ENCODE measurements around the gene DCAF16.

Gene DCAF16

GRCh38 chr4:17758485-17758884, 52.1 kb downstream of the DCAF16 start:
- Histone ChIP-seq H3K9me3 (ENCODE audit: control insufficient read depth, insufficient read depth, low read depth, low read length) (no peaks in the 10 kb centered on the region), H3K4me1 (ENCODE audit: control insufficient read depth, insufficient read depth, low read length) (no peaks in the 10 kb centered on the region), H3K4me3 (ENCODE audit: low read depth, low read length) (no peak overlapping the region), H3K27ac (ENCODE audit: extremely low read depth, low read depth, low read length) (no peak overlapping the region), H3K36me3 (ENCODE audit: control insufficient read depth in 2 of 2, insufficient read depth in 1 of 2, low read length in 2 of 2) (no peaks in the 10 kb centered on the region)
- TF ChIP-seq ZNF10 (tag by site-specific recombination; IDR thresholded peaks at IDR 0.05), result no peak
- peak; percentile 52; the same call in 1 of the 2 replicates for TF ChIP-seq FEZF1 (tag by site-specific recombination; IDR thresholded peaks at IDR 0.05)
- no peak for TF ChIP-seq ZFP3 (tag by site-specific recombination; IDR thresholded peaks at IDR 0.05; ENCODE audit: low read depth)
- TF ChIP-seq ZNF621 (tag by site-specific recombination; IDR thresholded peaks at IDR 0.05), result no peak
- no peak for TF ChIP-seq ZFP37 (tag by site-specific recombination; IDR thresholded peaks at IDR 0.05)
- ChIA-PET CTCF (no interaction called here), POLR2A (no interaction called here)

DNA sequence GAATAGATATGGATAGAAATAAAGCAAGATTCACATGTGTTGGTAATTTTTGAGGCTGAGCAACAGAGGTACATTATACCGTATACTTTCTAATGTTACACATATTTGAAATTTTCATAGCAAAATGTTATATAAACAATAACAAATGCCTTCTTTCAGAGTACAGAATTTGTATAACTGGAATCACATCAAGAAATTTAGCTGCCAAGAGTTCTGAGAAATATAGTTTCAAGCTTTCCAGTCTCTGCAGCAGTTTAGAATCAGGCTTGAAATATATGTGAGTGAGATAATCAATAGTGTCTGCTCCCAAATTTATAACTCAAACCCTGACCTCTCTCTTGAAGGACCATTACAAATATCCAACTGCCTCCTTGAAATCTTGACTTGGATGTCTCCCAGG, 52.9 kb downstream of the DCAF16 start:
- no peak overlapping the region for H3K27ac ChIP-seq (ENCODE audit: extremely low read depth, low read depth, low read length)
- H3K4me3 ChIP-seq (ENCODE audit: low read depth, low read length), result no peak overlapping the region
- no peak for TF ChIP-seq ZNF114 (tag by site-specific recombination; IDR thresholded peaks at IDR 0.05)
- no peak for TF ChIP-seq ZNF701 (tag by site-specific recombination; IDR thresholded peaks at IDR 0.05)
- TF ChIP-seq ZNF138 (tag by site-specific recombination; IDR thresholded peaks at IDR 0.05; ENCODE audit: borderline replicate concordance), result no peak
- TF ChIP-seq ZNF488 (tag by site-specific recombination; IDR thresholded peaks at IDR 0.05), result no peak
- TF ChIP-seq ZBTB6 (tag by site-specific recombination; IDR thresholded peaks at IDR 0.05), result no peak
- TF ChIP-seq PRDM2 (tag by site-specific recombination; IDR thresholded peaks at IDR 0.05; ENCODE audit: borderline replicate concordance), result no peak
- no peak for TF ChIP-seq ZNF148 (tag by site-specific recombination; IDR thresholded peaks at IDR 0.05; ENCODE audit: borderline replicate concordance)
- TF ChIP-seq, protein P1, sequence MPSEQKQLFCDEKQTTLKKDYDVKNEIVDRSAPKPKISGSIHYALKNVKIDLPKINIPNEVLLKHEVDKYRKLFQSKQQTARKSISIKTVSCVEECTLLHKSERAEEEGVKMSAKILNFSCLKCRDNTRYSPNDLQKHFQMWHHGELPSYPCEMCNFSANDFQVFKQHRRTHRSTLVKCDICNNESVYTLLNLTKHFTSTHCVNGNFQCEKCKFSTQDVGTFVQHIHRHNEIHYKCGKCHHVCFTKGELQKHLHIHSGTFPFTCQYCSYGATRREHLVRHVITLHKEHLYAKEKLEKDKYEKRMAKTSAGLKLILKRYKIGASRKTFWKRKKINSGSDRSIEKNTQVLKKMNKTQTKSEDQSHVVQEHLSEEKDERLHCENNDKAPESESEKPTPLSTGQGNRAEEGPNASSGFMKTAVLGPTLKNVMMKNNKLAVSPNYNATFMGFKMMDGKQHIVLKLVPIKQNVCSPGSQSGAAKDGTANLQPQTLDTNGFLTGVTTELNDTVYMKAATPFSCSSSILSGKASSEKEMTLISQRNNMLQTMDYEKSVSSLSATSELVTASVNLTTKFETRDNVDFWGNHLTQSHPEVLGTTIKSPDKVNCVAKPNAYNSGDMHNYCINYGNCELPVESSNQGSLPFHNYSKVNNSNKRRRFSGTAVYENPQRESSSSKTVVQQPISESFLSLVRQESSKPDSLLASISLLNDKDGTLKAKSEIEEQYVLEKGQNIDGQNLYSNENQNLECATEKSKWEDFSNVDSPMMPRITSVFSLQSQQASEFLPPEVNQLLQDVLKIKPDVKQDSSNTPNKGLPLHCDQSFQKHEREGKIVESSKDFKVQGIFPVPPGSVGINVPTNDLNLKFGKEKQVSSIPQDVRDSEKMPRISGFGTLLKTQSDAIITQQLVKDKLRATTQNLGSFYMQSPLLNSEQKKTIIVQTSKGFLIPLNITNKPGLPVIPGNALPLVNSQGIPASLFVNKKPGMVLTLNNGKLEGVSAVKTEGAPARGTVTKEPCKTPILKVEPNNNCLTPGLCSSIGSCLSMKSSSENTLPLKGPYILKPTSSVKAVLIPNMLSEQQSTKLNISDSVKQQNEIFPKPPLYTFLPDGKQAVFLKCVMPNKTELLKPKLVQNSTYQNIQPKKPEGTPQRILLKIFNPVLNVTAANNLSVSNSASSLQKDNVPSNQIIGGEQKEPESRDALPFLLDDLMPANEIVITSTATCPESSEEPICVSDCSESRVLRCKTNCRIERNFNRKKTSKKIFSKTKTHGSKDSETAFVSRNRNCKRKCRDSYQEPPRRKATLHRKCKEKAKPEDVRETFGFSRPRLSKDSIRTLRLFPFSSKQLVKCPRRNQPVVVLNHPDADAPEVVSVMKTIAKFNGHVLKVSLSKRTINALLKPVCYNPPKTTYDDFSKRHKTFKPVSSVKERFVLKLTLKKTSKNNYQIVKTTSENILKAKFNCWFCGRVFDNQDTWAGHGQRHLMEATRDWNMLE (tag by site-specific recombination; conservative IDR thresholded peaks at IDR 0.05; ENCODE audit: low read depth), result no peak
- no peak for TF ChIP-seq SP3 (tag by site-specific recombination; IDR thresholded peaks at IDR 0.05)
- TF ChIP-seq, protein P2, sequence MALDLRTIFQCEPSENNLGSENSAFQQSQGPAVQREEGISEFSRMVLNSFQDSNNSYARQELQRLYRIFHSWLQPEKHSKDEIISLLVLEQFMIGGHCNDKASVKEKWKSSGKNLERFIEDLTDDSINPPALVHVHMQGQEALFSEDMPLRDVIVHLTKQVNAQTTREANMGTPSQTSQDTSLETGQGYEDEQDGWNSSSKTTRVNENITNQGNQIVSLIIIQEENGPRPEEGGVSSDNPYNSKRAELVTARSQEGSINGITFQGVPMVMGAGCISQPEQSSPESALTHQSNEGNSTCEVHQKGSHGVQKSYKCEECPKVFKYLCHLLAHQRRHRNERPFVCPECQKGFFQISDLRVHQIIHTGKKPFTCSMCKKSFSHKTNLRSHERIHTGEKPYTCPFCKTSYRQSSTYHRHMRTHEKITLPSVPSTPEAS (tag by site-specific recombination; IDR thresholded peaks at IDR 0.05), result no peak
- H3K9me3 ChIP-seq (ENCODE audit: control insufficient read depth, insufficient read depth, low read depth, low read length), result no peaks in the 10 kb centered on the region
- ChIA-PET POLR2A (no interaction called here), CTCF (no interaction called here)
- H3K36me3 ChIP-seq (ENCODE audit: control insufficient read depth in 2 of 2, insufficient read depth in 1 of 2, low read length in 2 of 2), result no peaks in the 10 kb centered on the region
- H3K4me1 ChIP-seq (ENCODE audit: control insufficient read depth, insufficient read depth, low read length), result no peaks in the 10 kb centered on the region
